ENCODE data around the gene SLC35F3.
A peak's percentile ranks its signal among the peaks of the same experiment; 100 is the strongest.
"Not testable (repeated sequence)": the region's sequence is repeated elsewhere in the genome, so short reads cannot be mapped to it uniquely, and the experiment has no call there.

SLC35F3 gene

DNA sequence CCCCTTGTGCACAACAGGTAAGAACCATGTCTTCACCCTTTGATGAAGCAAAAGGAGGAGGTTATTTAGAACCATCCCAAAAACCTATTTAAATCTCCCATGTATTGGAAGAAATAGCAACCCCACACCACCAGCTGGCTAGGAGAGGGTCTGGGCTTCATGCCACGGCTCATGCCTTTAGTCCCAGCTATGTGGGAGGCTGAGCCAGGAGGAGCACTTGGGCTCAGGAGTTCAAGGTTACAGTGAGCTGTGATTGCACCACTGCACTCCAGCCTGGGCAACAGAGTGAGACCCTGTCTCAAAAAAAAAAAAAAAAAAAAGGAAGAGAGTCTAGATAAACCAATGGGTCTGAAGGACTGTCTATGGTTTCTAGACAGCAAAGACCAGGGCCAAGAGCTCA lies 270.9 kb downstream of the SLC35F3 start:
- ATAC-seq (no peak), DNase-seq (no peak)
- Mint-ChIP-seq H3K9me3 (peaks cover 8 to 28% of the 10 kb centered on the region in 2 donors), H3K4me3 (no peak overlapping the region), H3K27ac (no peak overlapping the region), H3K27me3 (peaks cover 44% of the 10 kb centered on the region), H3K4me1 (peaks cover 29% of the 10 kb centered on the region)

DNA sequence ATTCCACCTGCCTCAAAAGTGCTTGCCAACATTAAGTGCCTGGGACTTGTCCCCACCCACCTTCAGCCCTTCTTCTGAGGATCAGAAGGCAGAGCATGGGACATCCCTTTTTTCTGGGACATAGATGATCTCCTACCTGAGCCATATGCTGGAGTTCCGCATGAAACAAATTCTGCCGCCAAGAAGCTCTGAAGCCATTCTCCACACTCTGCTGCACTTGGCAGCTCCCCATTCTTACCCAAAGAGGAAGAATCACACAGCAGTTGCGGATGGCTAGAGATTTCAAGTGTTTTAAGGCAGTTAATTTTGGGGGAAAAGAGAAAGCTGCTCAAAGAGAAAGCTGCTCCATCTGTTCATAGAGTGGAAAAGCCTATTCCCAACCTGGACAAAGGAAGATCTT lies 271.5 kb downstream of the SLC35F3 start:
- Mint-ChIP-seq H3K27ac (peak overlapping the region in 1 of 2 donors; percentile 60), H3K27me3 (peaks cover 49% of the 10 kb centered on the region), H3K4me1 (peaks cover 23% of the 10 kb centered on the region), H3K4me3 (no peak overlapping the region), H3K9me3 (peaks cover 8 to 28% of the 10 kb centered on the region in 2 donors)
- DNase-seq = no peak
- no peak for ATAC-seq

DNA sequence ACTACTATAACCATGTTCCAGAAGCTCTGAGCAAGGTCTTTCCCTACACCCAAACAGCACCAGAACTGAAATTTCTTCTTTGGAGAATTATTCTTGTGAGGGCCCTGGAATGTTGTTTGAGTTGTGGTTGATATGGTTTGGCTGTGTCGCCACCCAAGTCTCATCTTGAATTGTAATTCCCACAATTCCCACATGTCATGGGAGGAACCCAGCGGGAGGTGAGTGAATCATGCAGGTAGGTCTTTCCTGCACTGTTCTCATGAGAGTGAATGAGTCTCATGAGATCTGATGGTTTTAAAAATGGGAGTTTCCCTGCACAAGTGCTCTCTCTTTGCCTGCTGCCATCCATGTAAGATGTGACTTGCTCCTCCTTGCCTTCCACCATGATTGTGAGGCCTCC lies 272.4 kb downstream of the SLC35F3 start:
- not testable (repeated sequence) for H3K27ac Mint-ChIP-seq, H3K4me3 Mint-ChIP-seq, ATAC-seq, DNase-seq
- Mint-ChIP-seq H3K9me3 (peaks cover 8 to 28% of the 10 kb centered on the region in 2 donors), H3K4me1 (peaks cover 14% of the 10 kb centered on the region), H3K27me3 (peaks cover 58% of the 10 kb centered on the region)

DNA sequence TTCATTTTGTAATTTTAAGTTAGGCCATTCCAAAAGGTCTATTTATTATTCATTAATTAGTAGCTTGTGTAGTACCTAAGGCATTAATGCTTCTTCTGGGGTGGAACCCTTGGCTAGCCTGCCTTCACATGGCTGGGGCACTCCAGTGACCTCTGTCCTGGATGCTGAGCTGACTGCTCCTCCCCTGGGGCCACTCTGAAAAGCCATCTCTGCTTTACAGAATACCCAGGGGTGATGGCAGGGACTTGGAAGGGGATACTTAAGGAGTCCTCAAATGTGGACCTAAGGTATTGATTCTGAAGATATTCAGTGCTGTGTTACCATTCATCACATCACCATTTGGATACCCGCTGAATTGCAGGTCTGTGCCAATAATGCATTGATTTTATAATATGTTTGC lies 281.0 kb downstream of the SLC35F3 start:
- H3K27me3 Mint-ChIP-seq = peaks cover 71% of the 10 kb centered on the region
- no peaks in the 10 kb centered on the region for H3K4me1 Mint-ChIP-seq
- H3K27ac Mint-ChIP-seq = no peak overlapping the region
- DNase-seq = no peak
- ATAC-seq = no peak
- H3K9me3 Mint-ChIP-seq = peaks cover 8 to 13% of the 10 kb centered on the region in 2 donors
- H3K4me3 Mint-ChIP-seq = no peak overlapping the region

DNA sequence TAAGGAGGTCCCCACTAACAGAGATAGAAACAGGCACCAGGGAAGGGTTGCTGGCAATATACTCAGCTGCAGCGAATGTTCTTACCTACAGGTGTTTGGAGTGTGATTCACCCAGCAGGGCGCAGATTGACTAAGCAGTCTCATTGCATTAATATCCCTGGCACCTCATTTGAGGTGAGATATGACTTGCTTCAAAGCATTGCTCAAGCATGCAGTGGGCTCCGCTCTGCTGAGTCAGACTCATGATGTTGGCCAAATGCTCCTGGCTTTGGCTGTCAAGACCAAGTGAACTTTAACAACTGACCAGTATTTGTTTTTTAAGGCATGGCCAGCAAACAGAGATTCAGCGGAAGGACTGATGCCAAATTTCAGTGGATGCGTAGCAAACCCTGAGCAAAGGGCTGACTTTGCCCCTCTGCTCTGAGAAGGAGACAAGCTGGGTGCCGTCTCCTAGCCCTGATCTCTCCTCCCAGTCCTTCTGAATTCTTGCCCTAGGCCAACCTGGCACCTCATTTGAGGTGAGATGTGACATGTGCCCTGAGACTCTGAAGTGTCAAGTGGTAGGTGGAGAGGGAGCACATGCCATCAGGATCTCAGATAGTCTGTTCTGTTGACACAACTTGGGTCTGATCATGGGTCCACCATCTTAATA lies 281.7 kb downstream of the SLC35F3 start:
- H3K4me1 Mint-ChIP-seq = no peaks in the 10 kb centered on the region
- DNase-seq (no peak), ATAC-seq (peak; percentile 66)
- no peak overlapping the region for H3K4me3 Mint-ChIP-seq
- no peak overlapping the region for H3K27ac Mint-ChIP-seq
- peaks cover 8 to 20% of the 10 kb centered on the region in 2 donors for H3K9me3 Mint-ChIP-seq
- H3K27me3 Mint-ChIP-seq = peaks cover 72% of the 10 kb centered on the region

DNA sequence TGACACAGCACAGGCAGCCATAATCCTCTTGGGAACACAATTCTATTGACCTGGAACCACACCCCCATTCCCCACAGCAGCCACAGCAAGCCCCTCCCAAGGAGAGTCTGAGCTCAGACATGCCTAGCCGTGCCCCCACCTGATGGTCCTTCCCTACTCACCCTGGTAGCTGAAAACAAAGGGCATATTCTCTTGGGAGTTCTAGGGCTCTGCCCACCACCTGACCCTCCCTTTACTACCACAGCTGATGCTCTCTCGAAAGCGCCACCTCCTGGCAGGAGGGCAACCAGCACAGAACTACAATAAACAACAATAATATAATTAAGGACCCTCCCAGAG lies 283.9 kb downstream of the SLC35F3 start:
- peak overlapping the region in 1 of 2 donors; percentile 76 for H3K27ac Mint-ChIP-seq
- no peak overlapping the region for H3K4me3 Mint-ChIP-seq
- no peaks in the 10 kb centered on the region for H3K4me1 Mint-ChIP-seq
- ATAC-seq (no peak), DNase-seq (no peak)
- H3K27me3 Mint-ChIP-seq = peaks cover 80% of the 10 kb centered on the region
- peaks cover 14 to 36% of the 10 kb centered on the region in 2 donors for H3K9me3 Mint-ChIP-seq

DNA sequence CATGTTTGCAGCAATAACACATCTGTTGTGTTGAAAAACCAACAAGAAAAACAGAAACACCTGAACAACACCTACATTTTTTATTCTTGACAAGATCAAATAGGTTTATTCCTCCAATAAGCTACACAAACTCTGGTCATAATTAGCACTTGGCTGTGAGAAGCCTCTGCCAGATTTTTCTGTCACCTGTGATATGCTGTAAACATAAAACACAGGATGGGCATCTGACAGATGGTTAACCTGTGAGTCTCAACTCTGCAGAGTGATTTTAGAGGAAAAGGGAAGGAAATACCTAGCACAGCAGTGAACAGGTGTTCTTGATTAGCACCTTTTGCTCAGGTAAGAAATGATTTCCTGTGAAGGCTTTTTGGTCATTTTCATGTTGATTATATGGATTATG lies 293.4 kb downstream of the SLC35F3 start:
- H3K9me3 Mint-ChIP-seq = peaks cover 0 to 15% of the 10 kb centered on the region in 2 donors
- ATAC-seq (no peak), DNase-seq (no peak)

DNA sequence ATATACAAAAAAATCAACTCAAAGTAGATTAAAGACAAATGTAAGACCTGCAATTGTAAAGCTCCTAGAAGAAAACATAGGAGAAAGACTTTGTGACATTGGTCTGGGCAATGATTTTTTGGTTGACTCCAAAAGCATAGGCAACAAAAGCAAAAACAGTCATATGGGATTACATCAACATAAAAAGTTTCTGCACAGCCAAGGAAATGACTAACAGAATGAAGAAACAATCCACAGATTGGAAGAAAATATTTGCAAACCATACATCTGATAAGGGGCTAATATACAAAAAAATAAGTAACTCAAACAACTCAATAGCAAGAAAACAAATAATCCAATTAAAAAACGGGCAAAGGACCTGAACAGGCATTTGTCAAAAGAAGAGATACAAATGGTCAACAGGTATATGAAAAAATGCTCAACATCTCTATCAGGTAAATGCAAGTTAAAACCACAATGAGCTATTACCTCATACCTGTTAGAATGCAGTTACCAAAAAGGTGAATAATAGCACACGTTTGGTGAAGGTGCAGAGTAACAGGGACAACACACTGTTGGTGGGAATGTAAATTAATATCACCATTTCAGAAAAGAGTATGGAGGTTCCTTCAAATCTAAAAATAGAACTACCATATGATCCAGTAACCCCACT lies 295.1 kb downstream of the SLC35F3 start:
- DNase-seq = no peak
- Mint-ChIP-seq H3K27ac (no peak overlapping the region), H3K9me3 (peaks cover 0 to 7% of the 10 kb centered on the region in 2 donors), H3K4me3 (no peak overlapping the region), H3K4me1 (no peaks in the 10 kb centered on the region), H3K27me3 (peaks cover 62% of the 10 kb centered on the region)
- ATAC-seq = no peak

More for the DNA sequence above, 293.4 kb downstream of the SLC35F3 start:
- H3K4me3 Mint-ChIP-seq = no peak overlapping the region
- H3K4me1 Mint-ChIP-seq = no peaks in the 10 kb centered on the region
- peaks cover 76% of the 10 kb centered on the region for H3K27me3 Mint-ChIP-seq
- no peak overlapping the region for H3K27ac Mint-ChIP-seq

DNA sequence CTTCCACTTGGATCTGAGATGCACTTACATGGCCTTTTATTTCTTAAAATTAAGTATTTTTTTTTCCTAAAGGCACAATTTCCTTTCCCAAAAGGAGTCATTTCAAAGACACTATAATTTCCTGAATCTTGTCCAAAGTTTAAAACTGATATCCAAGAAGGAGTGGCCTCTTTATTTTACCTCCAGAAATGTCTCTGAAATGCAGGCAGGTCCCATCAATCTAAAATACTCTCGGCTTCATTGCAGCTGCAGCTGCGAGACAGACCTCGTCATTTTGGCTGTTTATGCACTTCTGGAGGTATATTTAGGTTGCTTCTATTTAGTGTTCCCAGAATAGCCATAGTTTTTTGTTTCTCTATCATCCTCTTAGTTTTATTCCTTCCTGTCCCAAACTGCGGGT lies 296.1 kb downstream of the SLC35F3 start:
- H3K4me3 Mint-ChIP-seq = no peak overlapping the region
- peaks cover 54% of the 10 kb centered on the region for H3K27me3 Mint-ChIP-seq
- no peak overlapping the region for H3K27ac Mint-ChIP-seq
- no peaks in the 10 kb centered on the region for H3K4me1 Mint-ChIP-seq
- ATAC-seq = no peak
- no peak for DNase-seq
- peaks cover 0 to under 1% of the 10 kb centered on the region in 2 donors for H3K9me3 Mint-ChIP-seq

DNA sequence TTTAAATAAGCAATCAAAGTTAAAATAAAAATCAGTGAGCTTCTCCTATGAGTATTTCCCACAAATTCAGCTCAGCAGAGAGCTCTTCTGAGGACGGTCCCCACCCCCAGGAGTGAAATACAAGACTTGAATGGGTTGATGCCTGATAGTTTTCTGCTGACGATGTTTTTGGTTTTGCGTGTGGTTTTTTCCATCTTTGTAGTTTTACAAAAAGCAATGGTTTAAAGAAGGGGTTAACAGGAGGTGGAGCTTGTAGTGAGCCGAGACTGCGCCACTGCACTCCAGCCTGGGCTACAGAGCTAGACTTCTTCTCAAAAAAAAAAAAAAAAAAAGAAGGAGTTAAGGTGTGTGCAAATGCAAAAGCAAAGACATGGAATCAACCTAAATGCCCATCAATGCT lies 297.1 kb downstream of the SLC35F3 start:
- DNase-seq = no peak
- no peaks in the 10 kb centered on the region for H3K4me1 Mint-ChIP-seq

DNA sequence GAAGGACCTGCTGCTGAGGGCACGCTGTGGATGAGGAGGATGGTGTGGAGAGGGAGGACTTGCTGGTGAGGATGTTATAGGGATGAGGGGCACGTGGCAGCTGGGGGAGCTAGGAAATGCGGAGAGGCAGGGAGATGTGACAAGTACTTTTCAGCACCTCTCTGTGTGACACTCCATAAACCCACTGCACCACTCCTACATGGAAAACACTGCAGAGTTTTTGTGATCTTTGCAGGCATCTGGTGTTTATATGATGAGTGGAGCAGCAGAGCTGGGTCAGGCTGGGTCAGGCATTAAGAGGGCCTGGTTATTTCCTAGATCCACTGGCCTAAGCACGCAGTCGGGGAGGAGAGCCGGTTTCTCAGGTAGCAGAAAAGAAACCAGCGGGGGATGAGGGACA lies 301.5 kb downstream of the SLC35F3 start:
- no peak overlapping the region for H3K4me3 Mint-ChIP-seq
- peak overlapping the region in 1 of 2 donors; percentile 1 for H3K27ac Mint-ChIP-seq
- peaks cover 23% of the 10 kb centered on the region for H3K27me3 Mint-ChIP-seq
- H3K4me1 Mint-ChIP-seq = no peaks in the 10 kb centered on the region
- DNase-seq (no peak), ATAC-seq (no peak)
- H3K9me3 Mint-ChIP-seq = peaks cover 0 to 7% of the 10 kb centered on the region in 2 donors

More for the DNA sequence above, 297.1 kb downstream of the SLC35F3 start:
- ATAC-seq = no peak
- Mint-ChIP-seq H3K4me3 (no peak overlapping the region), H3K27me3 (peaks cover 44% of the 10 kb centered on the region), H3K27ac (no peak overlapping the region), H3K9me3 (no peaks in the 10 kb centered on the region)

DNA sequence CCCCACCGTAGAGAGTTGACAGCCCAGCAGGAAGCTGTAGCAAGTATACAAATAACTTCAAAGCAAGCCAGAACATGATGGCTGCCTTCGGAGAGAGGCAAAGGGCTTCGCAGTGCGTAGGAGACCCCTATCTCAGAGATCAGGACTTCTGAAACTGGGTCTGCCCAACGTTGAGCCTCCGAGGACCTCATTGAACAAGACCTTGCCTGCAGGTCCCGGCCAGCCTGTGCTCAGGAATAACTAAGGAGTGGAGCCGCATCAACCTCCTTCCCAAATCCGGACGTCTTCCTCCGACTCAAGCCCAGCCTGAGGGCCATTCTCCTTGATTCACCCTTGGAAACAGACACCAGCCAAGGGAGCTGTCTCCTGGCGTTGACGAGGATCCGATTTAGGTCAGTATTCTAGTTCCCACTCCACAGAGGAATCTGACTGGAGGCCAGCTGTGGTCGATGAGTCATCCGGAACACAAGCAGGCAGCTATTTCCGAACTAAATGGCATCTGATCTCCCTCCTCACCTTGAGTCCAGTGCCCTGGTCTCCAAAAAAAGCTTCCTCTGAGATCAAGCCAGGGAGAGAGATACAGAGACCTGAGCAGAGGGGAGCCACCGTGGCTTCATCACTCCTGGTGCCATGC lies 302.3 kb downstream of the SLC35F3 start:
- H3K27me3 Mint-ChIP-seq = peaks cover 17% of the 10 kb centered on the region
- DNase-seq (no peak), ATAC-seq (no peak)
- peaks cover 0 to 7% of the 10 kb centered on the region in 2 donors for H3K9me3 Mint-ChIP-seq
- H3K4me3 Mint-ChIP-seq = no peak overlapping the region
- no peak overlapping the region for H3K27ac Mint-ChIP-seq
- peaks cover 3% of the 10 kb centered on the region for H3K4me1 Mint-ChIP-seq

DNA sequence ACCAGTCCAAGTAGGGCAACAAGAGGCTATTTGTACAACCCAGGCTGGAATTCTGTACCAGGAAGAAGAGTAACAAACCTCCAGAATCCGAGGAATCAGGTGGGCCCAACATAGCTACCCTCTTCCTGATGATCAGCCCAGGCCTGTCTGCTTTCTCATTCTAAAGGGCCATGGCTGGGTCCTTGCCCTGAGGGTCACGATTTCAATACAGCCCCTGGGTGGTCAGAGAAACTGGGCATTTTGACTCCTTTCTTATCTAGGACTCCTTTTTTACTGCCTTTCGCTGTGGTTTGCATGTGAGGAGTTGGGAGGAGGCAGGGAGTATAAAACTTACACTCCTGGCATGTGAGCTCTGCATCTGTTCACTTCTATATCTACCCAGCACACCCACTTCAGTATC lies 303.9 kb downstream of the SLC35F3 start:
- DNase-seq = no peak
- H3K27me3 Mint-ChIP-seq = peaks cover 10% of the 10 kb centered on the region
- H3K9me3 Mint-ChIP-seq = peaks cover 0 to 7% of the 10 kb centered on the region in 2 donors
- H3K4me3 Mint-ChIP-seq = no peak overlapping the region
- no peak for ATAC-seq
- H3K4me1 Mint-ChIP-seq = peaks cover 17% of the 10 kb centered on the region
- H3K27ac Mint-ChIP-seq = no peak overlapping the region

DNA sequence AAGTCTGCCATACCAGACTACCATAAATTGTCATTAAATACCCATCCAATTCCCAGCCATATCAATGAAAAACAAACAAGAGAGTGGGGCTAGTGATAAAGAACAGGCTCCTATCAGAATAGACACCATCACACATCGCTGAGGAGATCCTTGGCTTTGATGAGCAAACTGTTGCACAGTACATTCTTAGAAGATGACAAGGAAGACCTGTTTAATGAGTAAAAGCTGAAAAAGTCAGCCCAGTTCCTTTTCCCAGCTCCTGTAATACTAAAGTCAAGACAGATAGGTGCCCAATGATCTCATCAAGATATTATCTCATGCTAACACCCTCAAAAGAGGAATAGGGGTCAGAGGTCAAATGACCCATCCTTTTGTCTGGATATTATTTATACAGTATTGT lies 304.3 kb downstream of the SLC35F3 start:
- Mint-ChIP-seq H3K9me3 (peaks cover 0 to 7% of the 10 kb centered on the region in 2 donors), H3K27ac (no peak overlapping the region), H3K4me1 (peaks cover 21% of the 10 kb centered on the region), H3K27me3 (peaks cover 10% of the 10 kb centered on the region), H3K4me3 (no peak overlapping the region)
- DNase-seq (no peak), ATAC-seq (no peak)

DNA sequence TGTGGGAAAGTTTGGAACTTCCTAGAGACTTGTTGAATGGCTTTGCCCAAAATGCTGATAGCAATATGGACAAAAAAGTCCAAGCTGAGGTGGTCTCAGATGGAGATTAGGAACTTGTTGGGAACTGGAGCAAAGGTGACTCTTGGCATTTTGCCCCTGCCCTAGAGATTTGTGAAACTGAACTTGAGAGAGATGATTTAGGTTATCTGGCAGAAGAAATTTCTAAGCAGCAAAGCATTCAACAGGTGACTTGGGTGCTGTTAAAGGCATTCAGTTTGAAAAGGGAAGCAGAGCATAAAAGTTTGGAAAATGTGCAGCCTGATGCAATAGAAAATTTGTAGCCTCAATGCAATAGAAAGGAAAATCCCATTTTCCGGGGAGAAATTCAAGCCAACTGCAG lies 306.0 kb downstream of the SLC35F3 start:
- H3K27me3 Mint-ChIP-seq, H3K27ac Mint-ChIP-seq, H3K4me3 Mint-ChIP-seq, H3K9me3 Mint-ChIP-seq, DNase-seq, ATAC-seq: not testable (repeated sequence)
- peaks cover 24% of the 10 kb centered on the region for H3K4me1 Mint-ChIP-seq

DNA sequence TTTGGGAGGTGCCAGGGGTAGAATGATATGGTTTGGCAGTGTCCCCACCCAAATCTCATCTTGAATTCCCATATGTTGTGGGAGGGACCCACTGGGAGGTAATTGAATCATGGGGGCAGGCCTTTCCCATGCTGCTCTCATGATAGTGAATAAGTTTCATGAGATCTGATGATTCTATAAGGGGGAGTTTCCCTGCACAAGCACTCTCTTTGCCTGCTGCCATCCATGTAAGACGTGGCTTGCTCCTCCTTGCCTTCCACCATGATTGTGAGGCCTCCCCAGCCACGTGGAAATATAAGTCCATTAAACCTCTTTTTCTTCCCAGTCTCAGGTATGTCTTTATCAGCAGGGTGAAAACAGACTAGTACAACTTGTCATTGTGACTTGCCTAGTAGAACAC lies 307.4 kb downstream of the SLC35F3 start:
- DNase-seq, ATAC-seq, H3K4me3 Mint-ChIP-seq, H3K9me3 Mint-ChIP-seq, H3K27ac Mint-ChIP-seq: not testable (repeated sequence)
- Mint-ChIP-seq H3K4me1 (peaks cover 38% of the 10 kb centered on the region), H3K27me3 (peaks cover 17% of the 10 kb centered on the region)

Measured in stimulated activated naive CD8-positive, alpha-beta T cell treated with anti-CD3 and anti-CD28 coated beads, Interleukin-15, amount 100 ng/mL, for 72 hours (primary cell).